ENCODE results near the gene SPEN.

The SPEN gene

GRCh38 chr1:15874471-15874870 is 27.0 kb downstream of the SPEN start:
- POLR2A ChIA-PET = interaction anchor here (1.1 kb wide), 1 partner anchor 79 kb away, joined by 3 read pairs; no protein-coding TSS in a partner anchor

GRCh38 chr1:15876357-15877055 is 29.0 kb downstream of the SPEN start:
- ChIA-PET CTCF (interaction anchor here (0.7 to 1.5 kb wide), 10 partner anchors 10 to 841 kb away, joined by 3 to 7 read pairs (median 3); partner anchors contain the start of gene ZBTB17), POLR2A (interaction anchor here (0.5 to 1.6 kb wide), 4 partner anchors 19 to 28 kb away, joined by 3 to 9 read pairs (median 4); no protein-coding TSS in a partner anchor)
- H3K27ac ChIP-seq (ENCODE audit: extremely low read depth, low read depth, low read length) = no peak overlapping the region
- no peak overlapping the region for H3K4me3 ChIP-seq (ENCODE audit: low read depth, low read length)
- H3K36me3 ChIP-seq (ENCODE audit: control insufficient read depth in 2 of 2, insufficient read depth in 1 of 2, low read length in 2 of 2) = peaks cover 7 to 76% of the 10 kb centered on the region in 2 experiments
- peaks cover 2% of the 10 kb centered on the region for H3K4me1 ChIP-seq (ENCODE audit: control insufficient read depth, insufficient read depth, low read length)
- no peaks in the 10 kb centered on the region for H3K9me3 ChIP-seq (ENCODE audit: control insufficient read depth, insufficient read depth, low read depth, low read length)
- no peak for TF ChIP-seq OVOL3 (tag by site-specific recombination; IDR thresholded peaks at IDR 0.05)
- no peak for TF ChIP-seq KLF7 (tag by site-specific recombination; IDR thresholded peaks at IDR 0.05; ENCODE audit: borderline replicate concordance)
- TF ChIP-seq INSM2 (tag by site-specific recombination; IDR thresholded peaks at IDR 0.05) = peak; percentile 11; the same call in 1 of the 2 replicates
- TF ChIP-seq ZIC2 (tag by site-specific recombination; IDR thresholded peaks at IDR 0.05) = peak; percentile 61
- peak; percentile 55; the same call in 1 of the 2 replicates for TF ChIP-seq ZNF10 (tag by site-specific recombination; IDR thresholded peaks at IDR 0.05)
- TF ChIP-seq ZNF26 (tag by site-specific recombination; IDR thresholded peaks at IDR 0.05) = no peak
- TF ChIP-seq PRDM10 (tag by site-specific recombination; IDR thresholded peaks at IDR 0.05) = no peak
- no peak for TF ChIP-seq ZNF610 (tag by site-specific recombination; IDR thresholded peaks at IDR 0.05; ENCODE audit: borderline replicate concordance)
- TF ChIP-seq ZNF561 (tag by site-specific recombination; IDR thresholded peaks at IDR 0.05; ENCODE audit: borderline replicate concordance) = peak; percentile 61; the same call in 1 of the 2 replicates
- TF ChIP-seq BCL6B (tag by site-specific recombination; IDR thresholded peaks at IDR 0.05) = no peak
- TF ChIP-seq ZNF654 (tag by site-specific recombination; IDR thresholded peaks at IDR 0.05; ENCODE audit: low read depth) = no peak

More at GRCh38 chr1:15874471-15874870, 27.0 kb downstream of the SPEN start:
- TF ChIP-seq ZNF157 (tag by site-specific recombination; IDR thresholded peaks at IDR 0.05) = no peak
- no peak for TF ChIP-seq ZNF404 (tag by site-specific recombination; IDR thresholded peaks at IDR 0.05)
- no peak for TF ChIP-seq ZNF621 (tag by site-specific recombination; IDR thresholded peaks at IDR 0.05)
- TF ChIP-seq ZXDB (tag by site-specific recombination; IDR thresholded peaks at IDR 0.05) = no peak
- no peak for TF ChIP-seq ZNF544 (tag by site-specific recombination; IDR thresholded peaks at IDR 0.05)
- TF ChIP-seq HIC1 (tag by site-specific recombination; IDR thresholded peaks at IDR 0.05) = no peak
- TF ChIP-seq PRDM6 (tag by site-specific recombination; IDR thresholded peaks at IDR 0.05) = peak; percentile 7; the same call in 1 of the 2 replicates
- TF ChIP-seq ZNF76 (tag by site-specific recombination; IDR thresholded peaks at IDR 0.05; ENCODE audit: borderline replicate concordance, low read depth) = no peak
- no peak for TF ChIP-seq ZNF302 (tag by site-specific recombination; IDR thresholded peaks at IDR 0.05; ENCODE audit: low read depth)
- H3K4me3 ChIP-seq (ENCODE audit: low read depth, low read length) = no peak overlapping the region
- peaks cover 7 to 62% of the 10 kb centered on the region in 2 experiments for H3K36me3 ChIP-seq (ENCODE audit: control insufficient read depth in 2 of 2, insufficient read depth in 1 of 2, low read length in 2 of 2)
- no peak overlapping the region for H3K27ac ChIP-seq (ENCODE audit: extremely low read depth, low read depth, low read length)
- no peaks in the 10 kb centered on the region for H3K9me3 ChIP-seq (ENCODE audit: control insufficient read depth, insufficient read depth, low read depth, low read length)
- CTCF ChIA-PET = interaction anchor here (1.0 to 1.1 kb wide), 2 partner anchors 9 kb away, joined by 3 read pairs; no protein-coding TSS in a partner anchor
- peaks cover 2% of the 10 kb centered on the region for H3K4me1 ChIP-seq (ENCODE audit: control insufficient read depth, insufficient read depth, low read length)
